Karpas-422 (cell line): ENCODE data around the gene GID8. TPM values are rescaled to one million over a fixed set of nuclear protein-coding genes. Genes with fewer than 3 reads are reported as not detected.
A peak's percentile ranks its signal among the peaks of the same experiment; 100 is the strongest.

Source experiments
- DNase-seq: peaks from one replicate; pipeline ENCODE4 v3.0.0-alpha.2; 2015
- H2AFZ ChIP-seq: fragments of 200-600 bp; sonication (generic); 2 replicates; pipeline ENCODE4 v1.6.1; 2014; ENCODE audit warnings: antibody characterized with exemption, low read length, mixed read lengths
- H3K27ac ChIP-seq: fragments of 200-600 bp; sonication (generic); 2 replicates; pipeline ENCODE4 v1.5.1; 2014; ENCODE audit warnings: mild to moderate bottlenecking, low read length, moderate library complexity
- H3K27me3 ChIP-seq: fragments of 200-600 bp; sonication (generic); 2 replicates; pipeline ENCODE4 v1.6.1; 2014; ENCODE audit warnings: low read length, mixed read lengths
- H3K36me3 ChIP-seq: fragments of 200-600 bp; sonication (generic); 2 replicates; pipeline ENCODE4 v1.6.1; 2014; ENCODE audit warnings: low read length, mixed read lengths; ENCODE audit not compliant: insufficient read depth
- H3K4me1 ChIP-seq: fragments of 200-600 bp; sonication (generic); 2 replicates; pipeline ENCODE4 v1.6.1; 2014; ENCODE audit warnings: mild to moderate bottlenecking, low read length, mixed read lengths
- H3K4me2 ChIP-seq: fragments of 200-600 bp; sonication (generic); 2 replicates; pipeline ENCODE4 v1.6.1; 2014; ENCODE audit warnings: low read length, low read depth, mild to moderate bottlenecking; ENCODE audit not compliant: poor library complexity, severe bottlenecking
- H3K4me3 ChIP-seq: fragments of 200-600 bp; sonication (generic); 2 replicates; pipeline ENCODE4 v1.5.1; 2014; ENCODE audit warnings: mild to moderate bottlenecking, antibody characterized with exemption, low read length, mixed read lengths
- H3K79me2 ChIP-seq: fragments of 200-600 bp; sonication (generic); 2 replicates; pipeline ENCODE4 v1.6.1; 2014; ENCODE audit warnings: mild to moderate bottlenecking, low read length, mixed read lengths
- H3K9ac ChIP-seq: fragments of 200-600 bp; sonication (generic); 2 replicates; pipeline ENCODE4 v1.6.0; 2014; ENCODE audit warnings: low read length
- H3K9me2 ChIP-seq: fragments of 200-600 bp; sonication (generic), shearing (Covaris generic); replicated peaks from 2 replicates; pipeline ENCODE4 v1.6.0; 2014; ENCODE audit warnings: mild to moderate bottlenecking, low read length, moderate library complexity; ENCODE audit not compliant: insufficient read depth
- H3K9me3 ChIP-seq: fragments of 300-700, 200-600 bp; sonication (generic); 2 replicates; pipeline ENCODE4 v1.6.1; 2014; ENCODE audit warnings: low read length, mixed read lengths
- H4K20me1 ChIP-seq: fragments of 200-600 bp; sonication (generic); 2 replicates; pipeline ENCODE4 v1.6.1; 2014; ENCODE audit warnings: mild to moderate bottlenecking, antibody characterized with exemption, low read length, low read depth; ENCODE audit not compliant: insufficient read depth
- total RNA-seq: library from RNA; depleted of rRNA; stranded (reverse); fragments of >200 nt; shearing (Covaris generic); gene quantifications from 2 replicates; pipeline ENCODE4 v1.2.3, GENCODE V29; 2014; ENCODE audit warnings: low replicate concordance

The GID8 gene
- total RNA-seq, 1 experiment from 2014 or later, result 31.3 TPM

- DNase-seq, result no peak
These were observed 22.9 kb upstream of the GID8 start for GRCh38 chr20:62914970-62915457.

GRCh38 chr20:62916703-62917476 is 21.1 kb upstream of the GID8 start:
- Histone ChIP-seq H3K4me2 (no peak overlapping the region), H3K4me1 (peaks cover 54% of the 10 kb centered on the region), H3K27ac (no peak overlapping the region), H2AFZ (no peak overlapping the region), H3K27me3 (no peaks in the 10 kb centered on the region), H3K36me3 (peaks cover 7% of the 10 kb centered on the region; the same call in 1 of the 2 replicates), H3K9me3 (no peaks in the 10 kb centered on the region), H3K9ac (no peak overlapping the region), H3K4me3 (no peak overlapping the region), H3K79me2 (peaks cover 100% of the 10 kb centered on the region), H4K20me1 (peaks cover 83% of the 10 kb centered on the region), H3K9me2 (no peaks in the 10 kb centered on the region)
- DNase-seq, result no peak

More at GRCh38 chr20:62914970-62915457, 22.9 kb upstream of the GID8 start:
- H4K20me1 ChIP-seq, result peaks cover 85% of the 10 kb centered on the region
- H3K36me3 ChIP-seq, result peaks cover 22% of the 10 kb centered on the region; the same call in 1 of the 2 replicates
- H3K27ac ChIP-seq, result no peak overlapping the region
- peaks cover 100% of the 10 kb centered on the region for H3K79me2 ChIP-seq
- H3K27me3 ChIP-seq, result no peaks in the 10 kb centered on the region
- H3K9me3 ChIP-seq, result no peaks in the 10 kb centered on the region
- no peak overlapping the region for H3K4me3 ChIP-seq
- no peak overlapping the region for H2AFZ ChIP-seq
- H3K9me2 ChIP-seq, result no peaks in the 10 kb centered on the region
- H3K9ac ChIP-seq, result no peak overlapping the region
- H3K4me2 ChIP-seq, result no peak overlapping the region
- H3K4me1 ChIP-seq, result peaks cover 38% of the 10 kb centered on the region

GRCh38 chr20:62917720-62918119 is 20.2 kb upstream of the GID8 start:
- Histone ChIP-seq H3K4me1 (peaks cover 62% of the 10 kb centered on the region), H4K20me1 (peaks cover 87% of the 10 kb centered on the region), H2AFZ (no peak overlapping the region), H3K27me3 (no peaks in the 10 kb centered on the region), H3K4me3 (no peak overlapping the region), H3K9me2 (no peaks in the 10 kb centered on the region), H3K9ac (peak overlapping the region; percentile 41), H3K79me2 (peaks cover 100% of the 10 kb centered on the region), H3K4me2 (peak overlapping the region; percentile 53), H3K9me3 (no peaks in the 10 kb centered on the region), H3K27ac (peak overlapping the region; percentile 53), H3K36me3 (peaks cover 3% of the 10 kb centered on the region; the same call in 1 of the 2 replicates)
- no peak for DNase-seq

GRCh38 chr20:62918147-62918546 is 19.8 kb upstream of the GID8 start:
- Histone ChIP-seq H4K20me1 (peaks cover 88% of the 10 kb centered on the region), H3K4me3 (no peak overlapping the region)
- peak; percentile 59 for DNase-seq

GRCh38 chr20:62918831-62919230 is 19.1 kb upstream of the GID8 start:
- peak; percentile 64 for DNase-seq
- Histone ChIP-seq H2AFZ (no peak overlapping the region), H4K20me1 (peaks cover 88% of the 10 kb centered on the region), H3K79me2 (peaks cover 100% of the 10 kb centered on the region), H3K9ac (peak overlapping the region; percentile 41), H3K9me2 (no peaks in the 10 kb centered on the region), H3K36me3 (no peaks in the 10 kb centered on the region; the same call in 1 of the 2 replicates), H3K4me2 (peak overlapping the region; percentile 53), H3K4me3 (no peak overlapping the region), H3K27me3 (no peaks in the 10 kb centered on the region), H3K27ac (peak overlapping the region; percentile 53), H3K9me3 (no peaks in the 10 kb centered on the region), H3K4me1 (peaks cover 72% of the 10 kb centered on the region)

More at GRCh38 chr20:62918147-62918546, 19.8 kb upstream of the GID8 start:
- Histone ChIP-seq H2AFZ (no peak overlapping the region), H3K9me3 (no peaks in the 10 kb centered on the region), H3K27ac (peak overlapping the region; percentile 53), H3K4me1 (peaks cover 65% of the 10 kb centered on the region), H3K27me3 (no peaks in the 10 kb centered on the region), H3K79me2 (peaks cover 100% of the 10 kb centered on the region), H3K4me2 (peak overlapping the region; percentile 53), H3K36me3 (peaks cover 1% of the 10 kb centered on the region; the same call in 1 of the 2 replicates), H3K9ac (peak overlapping the region; percentile 41), H3K9me2 (no peaks in the 10 kb centered on the region)

- Histone ChIP-seq H3K4me2 (peak overlapping the region; percentile 53), H2AFZ (no peak overlapping the region), H3K9me2 (no peaks in the 10 kb centered on the region), H3K4me1 (peaks cover 80% of the 10 kb centered on the region), H4K20me1 (peaks cover 90% of the 10 kb centered on the region), H3K36me3 (no peaks in the 10 kb centered on the region), H3K79me2 (peaks cover 100% of the 10 kb centered on the region), H3K9ac (no peak overlapping the region), H3K27ac (no peak overlapping the region), H3K27me3 (no peaks in the 10 kb centered on the region), H3K4me3 (no peak overlapping the region), H3K9me3 (no peaks in the 10 kb centered on the region)
- no peak for DNase-seq
These were observed 17.8 kb upstream of the GID8 start for GRCh38 chr20:62920039-62920645.

GRCh38 chr20:62921119-62921687 is 16.7 kb upstream of the GID8 start:
- no peak overlapping the region for H3K4me3 ChIP-seq
- H3K4me2 ChIP-seq, result peak overlapping the region; percentile 53
- H3K79me2 ChIP-seq, result peaks cover 98% of the 10 kb centered on the region
- no peak overlapping the region for H3K9ac ChIP-seq
- H3K9me3 ChIP-seq, result no peaks in the 10 kb centered on the region
- no peaks in the 10 kb centered on the region for H3K36me3 ChIP-seq
- no peak overlapping the region for H3K27ac ChIP-seq
- H3K9me2 ChIP-seq, result no peaks in the 10 kb centered on the region
- no peaks in the 10 kb centered on the region for H3K27me3 ChIP-seq
- DNase-seq, result peak; percentile 70
- H2AFZ ChIP-seq, result no peak overlapping the region
- H3K4me1 ChIP-seq, result peaks cover 80% of the 10 kb centered on the region
- H4K20me1 ChIP-seq, result peaks cover 82% of the 10 kb centered on the region

GRCh38 chr20:62922451-62922921 is 15.5 kb upstream of the GID8 start:
- Histone ChIP-seq H2AFZ (no peak overlapping the region), H3K4me1 (peaks cover 80% of the 10 kb centered on the region), H3K36me3 (no peaks in the 10 kb centered on the region), H3K27ac (no peak overlapping the region), H4K20me1 (peaks cover 72% of the 10 kb centered on the region), H3K9me3 (no peaks in the 10 kb centered on the region), H3K4me2 (peak overlapping the region; percentile 8), H3K4me3 (no peak overlapping the region), H3K9me2 (no peaks in the 10 kb centered on the region), H3K9ac (no peak overlapping the region), H3K27me3 (no peaks in the 10 kb centered on the region), H3K79me2 (peaks cover 95% of the 10 kb centered on the region)
- DNase-seq, result no peak
